Kidney (tissue), 22 donors: ENCODE results near the gene ZBTB40. TPM values are rescaled to one million over a fixed set of nuclear protein-coding genes. Genes with fewer than 3 reads are reported as not detected.

ENCODE experiments used
- DNase-seq, 5 donors: peaks; one replicate each; pipeline ENCODE4 v3.0.0-alpha.2; 2013 to 2020
- FAIRE-seq: peaks from 2 replicates; lab custom pipeline; 2012; peaks lifted over from hg19 to GRCh38; lab: Jason Lieb, UNC
- H3K27ac ChIP-seq, 2 donors: one replicate each; pipeline ENCODE4 v1.7.0; 2013; ENCODE audit warnings: low read depth in 2 of 2, low read length in 2 of 2, inconsistent platforms in 1 of 2
- H3K27me3 ChIP-seq: one replicate; pipeline ENCODE4 v1.7.1; 2013; ENCODE audit warnings: low read length, inconsistent platforms; ENCODE audit not compliant: control insufficient read depth, insufficient read depth
- H3K36me3 ChIP-seq, 3 donors: one replicate each; pipeline versions ENCODE4 v1.7.0 to v1.7.1; 2013; ENCODE audit warnings: low read length in 3 of 3, control low read depth in 1 of 3, inconsistent platforms in 1 of 3; ENCODE audit not compliant: insufficient read depth in 3 of 3, control insufficient read depth in 2 of 3
- H3K4me1 ChIP-seq, 3 donors: one replicate each; pipeline versions ENCODE4 v1.7.0 to v1.7.1; 2013; ENCODE audit warnings: low read length in 3 of 3, inconsistent platforms in 1 of 3, low read depth in 1 of 3; ENCODE audit not compliant: control insufficient read depth in 2 of 3, insufficient read depth in 2 of 3
- H3K4me3 ChIP-seq, 3 donors: one replicate each; pipeline versions ENCODE4 v1.7.0 to v1.8.1; 2013; ENCODE audit warnings: low read length in 3 of 3, control low read depth in 1 of 3, inconsistent platforms in 1 of 3
- H3K9ac ChIP-seq, 3 donors: one replicate each; pipeline versions ENCODE4 v1.7.0 to v1.7.1; 2013; ENCODE audit warnings: low read length in 3 of 3, control low read depth in 1 of 3, inconsistent platforms in 1 of 3
- H3K9me3 ChIP-seq, 3 donors: one replicate each; pipeline versions ENCODE4 v1.7.0 to v1.7.1; 2013; ENCODE audit warnings: low read length in 3 of 3, control low read depth in 1 of 3, inconsistent platforms in 1 of 3; ENCODE audit not compliant: control insufficient read depth in 2 of 3, insufficient read depth in 1 of 3
- CTCF ChIP-seq: IDR thresholded peaks from 3 replicates; pipeline ENCODE4 v1.5.1; 2012; ENCODE audit warnings: mild to moderate bottlenecking, moderate library complexity, borderline replicate concordance; ENCODE audit not compliant: insufficient read depth; ENCODE audit errors: extremely low read depth
- intact Hi-C: fragments of 100-400 bp; cut with DNase I; formaldehyde crosslinking; loops from one replicate; pipeline ENCODE4 v1.11.1; 2022
- long read RNA-seq, 10 donors: library from polyadenylated mRNA in 1 of 10; unstranded in 1 of 10; transcript quantifications; one replicate each; pipeline ENCODE4 v2.0.0 and lab custom pipeline, GENCODE V29; 2021 to 2026
- polyA plus RNA-seq: library from polyadenylated mRNA; stranded (reverse); fragments of 350-450 nt; fragmentation: Illumina TruSeq; extraction: RNeasy Lipid Tissue Mini Kit (QIAGEN cat#74804); gene quantifications from one replicate; pipeline ENCODE4 v1.2.3, GENCODE V29; 2014; ENCODE audit warnings: low read depth, low replicate concordance; ENCODE audit not compliant: insufficient read depth
- total RNA-seq: library from RNA; stranded (reverse); fragmentation: NEBNext Ultra II Directional; extraction: Animal tissue kit (Norgen Biotek cat#: 25700); gene quantifications from one replicate; pipeline ENCODE4 v1.2.1, GENCODE V29; 2021
- donor health status: control.
- donor health status: control.
- donor health status: control.
- donor health status: control.
- donor health status: control.
- donor health status: DM: yes; HTN: yes; CAD: no.
- donor health status: Normal renal cell carcinoma (clear cell type).

ZBTB40 gene, protein sequence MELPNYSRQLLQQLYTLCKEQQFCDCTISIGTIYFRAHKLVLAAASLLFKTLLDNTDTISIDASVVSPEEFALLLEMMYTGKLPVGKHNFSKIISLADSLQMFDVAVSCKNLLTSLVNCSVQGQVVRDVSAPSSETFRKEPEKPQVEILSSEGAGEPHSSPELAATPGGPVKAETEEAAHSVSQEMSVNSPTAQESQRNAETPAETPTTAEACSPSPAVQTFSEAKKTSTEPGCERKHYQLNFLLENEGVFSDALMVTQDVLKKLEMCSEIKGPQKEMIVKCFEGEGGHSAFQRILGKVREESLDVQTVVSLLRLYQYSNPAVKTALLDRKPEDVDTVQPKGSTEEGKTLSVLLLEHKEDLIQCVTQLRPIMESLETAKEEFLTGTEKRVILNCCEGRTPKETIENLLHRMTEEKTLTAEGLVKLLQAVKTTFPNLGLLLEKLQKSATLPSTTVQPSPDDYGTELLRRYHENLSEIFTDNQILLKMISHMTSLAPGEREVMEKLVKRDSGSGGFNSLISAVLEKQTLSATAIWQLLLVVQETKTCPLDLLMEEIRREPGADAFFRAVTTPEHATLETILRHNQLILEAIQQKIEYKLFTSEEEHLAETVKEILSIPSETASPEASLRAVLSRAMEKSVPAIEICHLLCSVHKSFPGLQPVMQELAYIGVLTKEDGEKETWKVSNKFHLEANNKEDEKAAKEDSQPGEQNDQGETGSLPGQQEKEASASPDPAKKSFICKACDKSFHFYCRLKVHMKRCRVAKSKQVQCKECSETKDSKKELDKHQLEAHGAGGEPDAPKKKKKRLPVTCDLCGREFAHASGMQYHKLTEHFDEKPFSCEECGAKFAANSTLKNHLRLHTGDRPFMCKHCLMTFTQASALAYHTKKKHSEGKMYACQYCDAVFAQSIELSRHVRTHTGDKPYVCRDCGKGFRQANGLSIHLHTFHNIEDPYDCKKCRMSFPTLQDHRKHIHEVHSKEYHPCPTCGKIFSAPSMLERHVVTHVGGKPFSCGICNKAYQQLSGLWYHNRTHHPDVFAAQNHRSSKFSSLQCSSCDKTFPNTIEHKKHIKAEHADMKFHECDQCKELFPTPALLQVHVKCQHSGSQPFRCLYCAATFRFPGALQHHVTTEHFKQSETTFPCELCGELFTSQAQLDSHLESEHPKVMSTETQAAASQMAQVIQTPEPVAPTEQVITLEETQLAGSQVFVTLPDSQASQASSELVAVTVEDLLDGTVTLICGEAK
- total RNA-seq (17.4 TPM), polyA plus RNA-seq (4.3 TPM)
- long read RNA-seq, donor 1: 0 reads
- long read RNA-seq, donor 2: 0 reads
- long read RNA-seq, donor 3: 0 reads
- long read RNA-seq, donor 4, full-length matches to known transcripts: 1 of 1 reads
- long read RNA-seq, donor 4, partial matches to known transcripts: 0 of 1 reads
- long read RNA-seq, donor 4, other reads (novel, unspliced or antisense): 0 of 1 reads
- long read RNA-seq, donor 5: 0 reads
- long read RNA-seq, donor 6: 0 reads
- long read RNA-seq, donor 7, partial matches to known transcripts: 4 of 13 reads
- long read RNA-seq, donor 7, other reads (novel, unspliced or antisense): 9 of 13 reads
- long read RNA-seq, donor 8: 0 reads
- long read RNA-seq, donor 9: 0 reads
- long read RNA-seq, donor 10: 0 reads

DNA sequence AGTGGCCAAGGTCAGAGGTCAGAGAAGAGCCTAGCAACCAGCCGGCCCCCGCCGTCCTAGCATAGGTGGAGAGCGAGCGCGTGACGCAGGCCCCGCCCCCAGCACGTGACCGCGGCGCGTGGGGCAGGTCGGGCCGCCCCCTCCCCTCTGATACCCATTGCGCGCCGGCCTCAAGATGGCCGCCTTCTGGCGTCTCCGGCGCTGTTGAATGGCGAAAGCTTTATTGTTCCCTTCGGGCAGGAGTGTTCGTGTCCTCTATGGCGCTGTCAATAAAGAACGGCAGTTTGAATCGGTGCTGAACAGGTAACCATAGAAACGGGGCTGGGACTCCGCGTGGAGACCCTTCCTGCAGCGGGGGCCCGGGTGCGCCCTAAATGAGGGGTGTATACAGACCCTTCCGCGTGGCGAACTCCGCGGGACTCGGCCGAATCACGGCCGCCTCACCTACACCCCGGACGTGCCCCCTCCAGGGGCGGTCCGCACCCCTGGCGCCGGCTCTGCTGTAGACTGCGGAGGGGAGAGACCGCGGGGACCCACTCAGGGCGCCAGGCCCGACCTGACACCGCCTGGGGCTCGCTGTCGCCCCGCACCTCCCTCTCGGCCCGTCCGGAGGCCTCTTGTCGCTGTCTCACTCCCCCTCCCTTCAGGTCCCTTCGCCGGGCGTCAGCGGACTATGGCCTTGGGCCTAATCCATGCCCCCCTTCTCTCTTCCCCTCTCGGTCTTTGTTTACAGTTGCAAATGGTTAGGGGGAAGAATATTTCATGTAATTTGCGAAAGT, at the start of gene ZBTB40:
TSS of gene ZBTB40 (plus strand) at position 150 of the 779 bp plus-strand sequence. CDS start 38,098 bp downstream, outside the sequence.
- H3K4me1 ChIP-seq: peaks cover 0 to 15% (median 9%) of the 10 kb centered on the region in 3 donors
- intact Hi-C loops: no loop called here
- FAIRE-seq: no peak

DNA sequence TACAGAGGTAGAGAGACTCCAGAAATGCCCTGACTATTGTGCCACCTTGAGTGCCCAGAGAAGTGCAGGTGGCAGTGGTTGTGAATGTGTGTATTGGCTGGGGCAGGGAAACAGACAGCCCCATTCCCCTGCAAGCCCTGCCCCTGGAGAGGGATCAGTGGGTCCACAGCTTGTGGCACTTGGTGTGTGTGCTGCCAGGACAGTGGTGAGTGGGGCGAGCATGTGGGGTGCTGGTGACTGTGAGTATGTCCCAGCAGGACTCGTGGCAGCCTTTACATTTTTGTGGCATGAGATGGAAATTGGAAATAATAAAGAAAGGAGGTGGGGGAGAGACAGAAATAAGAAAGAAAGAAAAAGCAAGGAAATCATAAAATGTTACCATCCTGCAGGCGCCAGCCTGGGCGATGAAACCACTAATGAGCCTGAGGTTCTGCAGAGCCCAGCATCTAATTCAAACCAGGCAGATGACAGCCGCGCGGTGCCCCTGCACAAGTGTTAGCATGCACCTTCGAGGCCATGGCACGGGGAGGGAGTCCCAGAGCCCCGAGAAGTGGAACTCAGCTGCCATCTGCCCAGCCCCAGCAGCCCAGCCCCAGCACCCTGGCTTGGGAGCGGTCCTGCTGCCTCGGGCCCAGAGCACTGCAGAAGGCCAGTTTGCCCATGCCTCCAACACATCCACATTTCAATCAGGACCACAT, 49.1 kb upstream of the ZBTB40 start:
- H3K27me3 ChIP-seq: no peaks in the 10 kb centered on the region
- no peak overlapping the region for H3K4me3 ChIP-seq
- no peaks in the 10 kb centered on the region for H3K4me1 ChIP-seq
- no peak overlapping the region for H3K9ac ChIP-seq
- H3K27ac ChIP-seq: no peak overlapping the region
- H3K9me3 ChIP-seq: no peaks in the 10 kb centered on the region
- DNase-seq (no peak), FAIRE-seq (no peak)
- TF ChIP-seq CTCF: no peak
- H3K36me3 ChIP-seq: no peaks in the 10 kb centered on the region
- intact Hi-C loops: no loop called here

More for the DNA sequence above, at the start of gene ZBTB40:
- peak; percentile 98 to 99 (median 99) for DNase-seq
- H3K4me3 ChIP-seq: peak within 1 kb of the TSS; percentile 84 to 95 (median 86)
- no peaks in the 10 kb centered on the region for H3K36me3 ChIP-seq
- H3K27ac ChIP-seq: peak within 1 kb of the TSS; percentile 93 to 97
- no peak for TF ChIP-seq CTCF
- H3K9ac ChIP-seq: peak within 1 kb of the TSS; percentile 78 to 93 (median 91)
- H3K9me3 ChIP-seq: no peaks in the 10 kb centered on the region
- H3K27me3 ChIP-seq: no peaks in the 10 kb centered on the region
